SK-N-SH treated with all-trans-retinoic acid at 6 μM for 48 hours (cell line): ENCODE measurements around the gene PXYLP1.

ENCODE experiments used
- ATAC-seq: fragments of 200-7000 bp; cut with Tn5 transposase; 3 replicates; pipeline ENCODE4 v1.9.1; 2020; ENCODE audit warnings: mild to moderate bottlenecking, moderate library complexity
- ARNTL ChIP-seq: fragments of 450-650 bp; formaldehyde crosslinking; IDR thresholded peaks from 2 replicates; pipeline ENCODE4 v1.5.0; 2020; ENCODE audit warnings: low read depth, mild to moderate bottlenecking, moderate library complexity, borderline replicate concordance
- BACH2 ChIP-seq: fragments of 250-450 bp; sonication (Bioruptor Pico); IDR thresholded peaks from 2 replicates; pipeline ENCODE4 v1.9.0; 2021; ENCODE audit warnings: mild to moderate bottlenecking, borderline replicate concordance
- CSRNP3 ChIP-seq: fragments of 250-450 bp; sonication (Bioruptor Pico); IDR thresholded peaks from 2 replicates; pipeline ENCODE4 v1.5.1; 2021; ENCODE audit warnings: mild to moderate bottlenecking, moderate library complexity
- ESRRG ChIP-seq: fragments of 250-450 bp; sonication (Bioruptor Pico); IDR thresholded peaks from 2 replicates; pipeline ENCODE4 v1.6.1; 2021; ENCODE audit warnings: mild to moderate bottlenecking
- GLIS3 ChIP-seq: fragments of 250-450 bp; sonication (Bioruptor Pico); IDR thresholded peaks from 2 replicates; pipeline ENCODE4 v1.5.0; 2020; ENCODE audit warnings: mild to moderate bottlenecking, moderate library complexity
- ISL1 ChIP-seq: fragments of 250-450 bp; sonication (Bioruptor Pico); IDR thresholded peaks from 2 replicates; pipeline ENCODE4 v2.1.2; 2022; ENCODE audit warnings: mild to moderate bottlenecking, moderate library complexity
- OSR1 ChIP-seq: fragments of 250-450 bp; sonication (Bioruptor Pico); IDR thresholded peaks from 2 replicates; pipeline ENCODE4 v1.8.0; 2022; ENCODE audit warnings: moderate library complexity, mild to moderate bottlenecking, inconsistent platforms
- PATZ1 ChIP-seq: fragments of 250-450 bp; sonication (Bioruptor Pico); IDR thresholded peaks from 2 replicates; pipeline ENCODE4 v1.8.0; 2020; ENCODE audit warnings: mild to moderate bottlenecking, moderate library complexity, borderline replicate concordance
- POU6F1 ChIP-seq: fragments of 250-450 bp; sonication (Bioruptor Pico); IDR thresholded peaks from 2 replicates; pipeline ENCODE4 v1.8.0; 2021; ENCODE audit warnings: low read depth, mild to moderate bottlenecking, moderate library complexity, borderline replicate concordance
- PPARA ChIP-seq: fragments of 250-450 bp; sonication (Bioruptor Pico); IDR thresholded peaks from 2 replicates; pipeline ENCODE4 v1.5.0; 2020; ENCODE audit warnings: mild to moderate bottlenecking, borderline replicate concordance
- RARB ChIP-seq: fragments of 250-450 bp; sonication (Bioruptor Pico); IDR thresholded peaks from 2 replicates; pipeline ENCODE4 v1.8.0; 2021; ENCODE audit warnings: mild to moderate bottlenecking, moderate library complexity
- SNAI2 ChIP-seq: fragments of 250-450 bp; sonication (Bioruptor Pico); IDR thresholded peaks from 2 replicates; pipeline ENCODE4 v1.5.0; 2020; ENCODE audit warnings: mild to moderate bottlenecking, moderate library complexity
- TCF4 ChIP-seq: fragments of 250-450 bp; sonication (Bioruptor Pico); IDR thresholded peaks from 2 replicates; pipeline ENCODE4 v1.8.0; 2021; ENCODE audit warnings: mild to moderate bottlenecking, moderate library complexity, borderline replicate concordance
- TOX ChIP-seq: fragments of 250-450 bp; sonication (Bioruptor Pico); IDR thresholded peaks from 2 replicates; pipeline ENCODE4 v1.8.0; 2021; ENCODE audit warnings: mild to moderate bottlenecking, moderate library complexity, borderline replicate concordance
- TSHZ2 ChIP-seq: fragments of 250-450 bp; sonication (Bioruptor Pico); IDR thresholded peaks from 2 replicates; pipeline ENCODE4 v1.5.0; 2020; ENCODE audit warnings: mild to moderate bottlenecking, moderate library complexity
- ZC3H10 ChIP-seq: fragments of 250-450 bp; sonication (Bioruptor Pico); IDR thresholded peaks from 2 replicates; pipeline ENCODE4 v1.5.1; 2021; ENCODE audit warnings: mild to moderate bottlenecking, moderate library complexity
- ZFP3 ChIP-seq: fragments of 250-450 bp; sonication (Bioruptor Pico); IDR thresholded peaks from 2 replicates; pipeline ENCODE4 v1.5.0; 2020; ENCODE audit warnings: mild to moderate bottlenecking, moderate library complexity
- ZFP30 ChIP-seq: fragments of 450-650 bp; formaldehyde crosslinking; IDR thresholded peaks from 2 replicates; pipeline ENCODE4 v1.5.0; 2022; ENCODE audit warnings: mild to moderate bottlenecking, moderate library complexity
- ZNF565 ChIP-seq: fragments of 450-650 bp; formaldehyde crosslinking; conservative IDR thresholded peaks from 2 replicates; pipeline ENCODE4 v1.5.0; 2020; ENCODE audit warnings: low read depth, mild to moderate bottlenecking, moderate library complexity
- ZNF70 ChIP-seq: fragments of 450-650 bp; formaldehyde crosslinking; IDR thresholded peaks from 2 replicates; pipeline ENCODE4 v1.5.0; 2020; ENCODE audit warnings: mild to moderate bottlenecking, moderate library complexity
- ZNF8 ChIP-seq: fragments of 450-650 bp; formaldehyde crosslinking; IDR thresholded peaks from 2 replicates; pipeline ENCODE4 v1.5.0; 2020; ENCODE audit warnings: mild to moderate bottlenecking, moderate library complexity

The PXYLP1 gene

GRCh38 chr3:141287326-141287725 lies 55.7 kb downstream of the PXYLP1 start:
- TF ChIP-seq ARNTL (CRISPR knock-in tag) (no peak), ZC3H10 (CRISPR knock-in tag) (no peak), OSR1 (no peak), ZNF70 (CRISPR knock-in tag) (no peak), ZFP3 (CRISPR knock-in tag) (no peak), PPARA (CRISPR knock-in tag) (no peak), BACH2 (CRISPR knock-in tag) (no peak), ISL1 (CRISPR knock-in tag) (no peak), ZNF8 (no peak), TOX (CRISPR knock-in tag) (no peak), CSRNP3 (CRISPR knock-in tag) (no peak), ZFP30 (CRISPR knock-in tag) (no peak), PATZ1 (CRISPR knock-in tag) (no peak), RARB (CRISPR knock-in tag) (no peak), POU6F1 (CRISPR knock-in tag) (no peak), SNAI2 (CRISPR knock-in tag) (no peak), TCF4 (CRISPR knock-in tag) (no peak), ZNF565 (no peak), TSHZ2 (CRISPR knock-in tag) (no peak), GLIS3 (no peak)
- ATAC-seq, result no peak

- TF ChIP-seq RARB (CRISPR knock-in tag) (no peak), ZFP30 (CRISPR knock-in tag) (no peak), ZNF8 (no peak), TOX (CRISPR knock-in tag) (no peak), ZNF565 (no peak)
- no peak for ATAC-seq
Observed at GRCh38 chr3:141288336-141288990, 56.8 kb downstream of the PXYLP1 start.

DNA sequence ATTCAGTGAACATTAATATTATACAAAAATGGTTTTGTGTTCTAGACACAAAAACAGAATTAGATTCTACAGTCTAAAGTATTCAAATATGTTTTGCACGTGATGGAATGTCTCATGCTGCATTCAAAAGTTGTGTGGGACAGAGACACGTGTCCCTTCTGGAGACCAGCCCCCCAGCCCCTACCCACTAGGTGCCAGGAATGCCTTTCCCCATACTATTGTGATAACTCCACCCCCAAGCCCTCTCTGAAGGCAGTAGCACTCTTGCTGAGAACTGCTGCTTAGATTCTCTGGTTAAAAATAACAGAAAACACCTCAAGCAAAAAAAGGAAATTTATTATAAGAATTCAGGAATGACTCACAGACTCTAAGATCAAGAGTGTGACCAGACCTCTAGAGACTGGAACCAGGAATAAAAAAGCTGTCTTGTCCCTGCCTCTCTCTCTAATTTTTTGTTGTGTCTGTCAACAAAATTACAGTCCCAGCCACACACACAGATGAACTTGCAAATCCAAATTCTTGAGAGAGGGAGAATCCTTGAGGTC lies 57.7 kb downstream of the PXYLP1 start:
- ATAC-seq, result no peak; the same call in 2 of the 3 replicates
- no peak for TF ChIP-seq TCF4 (CRISPR knock-in tag)
- TF ChIP-seq ZFP3 (CRISPR knock-in tag), result no peak
- TF ChIP-seq RARB (CRISPR knock-in tag), result no peak
- TF ChIP-seq TSHZ2 (CRISPR knock-in tag), result no peak
- no peak for TF ChIP-seq TOX (CRISPR knock-in tag)
- no peak for TF ChIP-seq ZC3H10 (CRISPR knock-in tag)
- TF ChIP-seq ZFP30 (CRISPR knock-in tag), result no peak
- no peak for TF ChIP-seq PATZ1 (CRISPR knock-in tag)
- TF ChIP-seq ESRRG, result no peak
- no peak for TF ChIP-seq CSRNP3 (CRISPR knock-in tag)
- TF ChIP-seq ARNTL (CRISPR knock-in tag), result no peak
- TF ChIP-seq PPARA (CRISPR knock-in tag), result no peak
